ENCODE measurements around the gene LVRN.

The LVRN gene

DNA sequence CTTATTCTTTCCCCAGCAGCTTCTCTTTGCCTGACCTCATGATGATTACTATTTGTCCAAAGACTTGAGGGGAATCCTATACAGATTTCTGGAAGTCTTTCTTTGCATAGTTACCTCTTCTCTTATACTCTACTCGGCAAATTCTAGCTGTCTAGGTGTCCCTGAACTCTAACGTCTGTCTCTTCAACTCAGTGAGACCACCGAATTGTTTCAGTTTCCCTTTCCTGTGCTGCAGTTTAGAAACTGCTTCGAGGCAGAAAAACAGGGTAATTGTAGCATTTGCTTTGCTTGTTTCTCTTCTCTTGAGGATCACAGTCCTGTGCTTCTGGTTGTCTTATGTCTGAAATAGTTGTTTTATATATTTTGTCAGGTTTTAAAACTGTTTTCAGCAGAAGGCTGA lies 14.8 kb downstream of the LVRN start:
- H3K4me3 ChIP-seq (ENCODE audit: low read depth, low read length) = no peak overlapping the region
- DNase-seq = no peak

DNA sequence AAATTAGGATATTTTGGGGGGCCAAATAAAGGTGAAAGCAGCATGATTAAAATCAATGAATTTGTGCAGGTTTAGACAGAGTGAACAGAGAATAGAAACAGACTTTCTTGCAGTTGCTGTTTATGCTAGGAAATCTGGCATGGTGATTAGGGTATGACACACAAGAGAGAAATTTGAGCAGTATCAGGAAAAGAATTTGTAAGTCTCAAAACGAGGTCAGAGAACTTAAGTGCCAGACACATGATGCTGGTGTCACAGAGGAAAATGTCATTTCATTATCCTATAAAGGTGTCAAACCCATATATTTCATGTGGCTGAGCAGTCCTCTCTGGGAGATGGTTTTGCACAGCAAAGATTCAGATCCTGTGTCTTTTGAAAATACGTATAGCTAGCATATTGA lies 15.7 kb downstream of the LVRN start:
- H3K36me3 ChIP-seq = no peaks in the 10 kb centered on the region
- TF ChIP-seq, protein P1, sequence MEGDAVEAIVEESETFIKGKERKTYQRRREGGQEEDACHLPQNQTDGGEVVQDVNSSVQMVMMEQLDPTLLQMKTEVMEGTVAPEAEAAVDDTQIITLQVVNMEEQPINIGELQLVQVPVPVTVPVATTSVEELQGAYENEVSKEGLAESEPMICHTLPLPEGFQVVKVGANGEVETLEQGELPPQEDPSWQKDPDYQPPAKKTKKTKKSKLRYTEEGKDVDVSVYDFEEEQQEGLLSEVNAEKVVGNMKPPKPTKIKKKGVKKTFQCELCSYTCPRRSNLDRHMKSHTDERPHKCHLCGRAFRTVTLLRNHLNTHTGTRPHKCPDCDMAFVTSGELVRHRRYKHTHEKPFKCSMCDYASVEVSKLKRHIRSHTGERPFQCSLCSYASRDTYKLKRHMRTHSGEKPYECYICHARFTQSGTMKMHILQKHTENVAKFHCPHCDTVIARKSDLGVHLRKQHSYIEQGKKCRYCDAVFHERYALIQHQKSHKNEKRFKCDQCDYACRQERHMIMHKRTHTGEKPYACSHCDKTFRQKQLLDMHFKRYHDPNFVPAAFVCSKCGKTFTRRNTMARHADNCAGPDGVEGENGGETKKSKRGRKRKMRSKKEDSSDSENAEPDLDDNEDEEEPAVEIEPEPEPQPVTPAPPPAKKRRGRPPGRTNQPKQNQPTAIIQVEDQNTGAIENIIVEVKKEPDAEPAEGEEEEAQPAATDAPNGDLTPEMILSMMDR (IDR thresholded peaks at IDR 0.05; ENCODE audit: low read depth, low read length) = no peak
- DNase-seq = no peak
- H3K27me3 ChIP-seq = no peaks in the 10 kb centered on the region
- no peaks in the 10 kb centered on the region for H3K9me3 ChIP-seq
- H3K4me3 ChIP-seq (ENCODE audit: low read depth, low read length) = no peak overlapping the region
- H3K4me1 ChIP-seq = no peaks in the 10 kb centered on the region

More for the DNA sequence above, 14.8 kb downstream of the LVRN start:
- no peaks in the 10 kb centered on the region for H3K9me3 ChIP-seq
- no peaks in the 10 kb centered on the region for H3K36me3 ChIP-seq
- no peaks in the 10 kb centered on the region for H3K27me3 ChIP-seq
- no peaks in the 10 kb centered on the region for H3K4me1 ChIP-seq
- TF ChIP-seq, protein P1 (IDR thresholded peaks at IDR 0.05; ENCODE audit: low read depth, low read length) = no peak

DNA sequence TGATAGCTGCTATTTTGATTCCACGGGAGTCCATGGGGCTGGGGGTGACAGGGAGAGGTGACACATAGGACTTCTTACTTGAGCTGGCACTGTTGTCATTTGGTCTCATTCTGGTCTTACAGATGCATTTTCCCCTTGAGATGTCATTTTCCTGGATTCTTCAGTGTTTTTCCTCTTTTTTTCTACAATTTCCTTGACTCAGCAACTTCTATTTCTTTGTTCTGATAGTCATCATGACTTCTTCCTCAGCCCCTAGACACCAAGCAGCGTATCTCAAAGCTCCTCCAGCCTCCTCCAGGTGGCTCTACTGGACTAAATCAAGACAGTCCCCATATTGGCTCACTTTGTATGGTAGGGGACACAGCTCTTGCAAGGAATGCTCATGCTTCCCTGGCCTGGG lies 16.5 kb downstream of the LVRN start:
- Histone ChIP-seq H3K4me3 (ENCODE audit: low read depth, low read length) (no peak overlapping the region), H3K27me3 (no peaks in the 10 kb centered on the region), H3K4me1 (no peaks in the 10 kb centered on the region), H3K9me3 (no peaks in the 10 kb centered on the region), H3K36me3 (no peaks in the 10 kb centered on the region)
- TF ChIP-seq, protein P1 (IDR thresholded peaks at IDR 0.05; ENCODE audit: low read depth, low read length) = no peak
- no peak for DNase-seq

DNA sequence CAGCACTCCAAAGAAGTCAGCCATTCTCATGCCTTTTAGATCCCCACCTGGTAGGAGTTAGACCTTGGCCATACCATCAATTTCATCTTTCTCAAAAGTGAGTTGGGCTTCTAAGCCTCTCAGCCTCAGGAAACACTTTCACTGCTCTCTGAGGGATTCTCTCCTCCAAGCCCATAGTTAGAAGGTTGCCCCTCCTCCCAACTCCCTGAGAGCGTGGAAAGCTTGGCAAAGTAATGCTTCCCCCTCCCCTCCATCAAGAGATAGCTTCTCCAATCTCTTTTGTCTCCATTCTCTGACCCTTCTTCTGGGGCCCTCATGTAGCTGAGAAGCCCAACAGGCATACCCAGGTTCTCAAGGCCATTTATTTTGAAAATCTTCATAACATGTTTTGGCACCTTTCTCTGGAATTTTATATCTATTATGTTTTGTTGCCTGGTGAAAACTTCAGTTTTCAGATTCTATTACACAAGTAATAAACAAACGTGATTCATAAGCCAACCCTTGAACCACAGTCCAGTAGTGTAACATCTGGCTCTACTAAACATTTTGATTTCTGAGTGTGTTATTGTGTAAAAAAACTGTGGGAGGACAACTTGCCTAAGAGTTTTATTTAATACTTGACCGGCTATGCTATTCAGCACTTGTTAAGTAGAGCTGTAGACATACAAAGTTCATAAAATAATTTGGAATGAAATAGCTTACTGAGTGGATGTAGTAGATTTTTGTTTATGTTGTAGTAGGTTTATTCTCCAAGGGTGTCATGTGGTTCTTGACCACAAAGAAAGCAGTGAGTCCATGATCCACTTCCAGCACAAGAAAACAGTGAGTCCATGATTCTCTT lies 17.1 kb downstream of the LVRN start:
- no peaks in the 10 kb centered on the region for H3K36me3 ChIP-seq
- DNase-seq = no peak
- no peaks in the 10 kb centered on the region for H3K9me3 ChIP-seq
- no peaks in the 10 kb centered on the region for H3K27me3 ChIP-seq
- TF ChIP-seq, protein P1 (IDR thresholded peaks at IDR 0.05; ENCODE audit: low read depth, low read length) = no peak
- H3K4me1 ChIP-seq = no peaks in the 10 kb centered on the region
- no peak overlapping the region for H3K4me3 ChIP-seq (ENCODE audit: low read depth, low read length)

DNA sequence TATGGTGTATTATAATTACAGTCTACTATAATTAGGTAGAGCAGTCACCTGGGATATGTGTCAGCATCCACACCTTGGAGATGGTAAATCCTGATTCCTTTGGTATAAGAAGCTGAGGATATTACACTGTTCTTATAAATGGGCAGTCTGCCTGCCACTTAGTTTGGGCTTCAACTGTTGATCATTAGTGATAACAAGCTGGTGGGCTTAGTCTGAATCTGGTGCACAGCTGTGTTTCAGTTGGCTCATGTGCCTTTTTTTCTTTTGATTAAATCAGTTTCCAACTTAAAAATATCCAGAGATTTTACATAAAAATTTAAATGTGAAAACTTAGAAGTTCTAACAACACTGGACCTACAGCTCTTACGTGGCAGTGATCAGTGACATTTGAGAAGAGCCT lies 21.2 kb downstream of the LVRN start:
- no peaks in the 10 kb centered on the region for H3K9me3 ChIP-seq
- no peak for DNase-seq
- TF ChIP-seq, protein P1 (IDR thresholded peaks at IDR 0.05; ENCODE audit: low read depth, low read length) = no peak
- H3K4me1 ChIP-seq = no peaks in the 10 kb centered on the region
- H3K27me3 ChIP-seq = no peaks in the 10 kb centered on the region
- H3K4me3 ChIP-seq (ENCODE audit: low read depth, low read length) = no peak overlapping the region
- no peaks in the 10 kb centered on the region for H3K36me3 ChIP-seq

All from BE2C (cell line).